Stimulated activated CD8-positive, alpha-beta memory T cell treated with anti-CD3 and anti-CD28 coated beads, Interleukin-12 subunit alpha, Interleukin-12 subunit beta, amount 100 ng/mL, for 4 hours (primary cell): ENCODE results near the gene ACAP3.

Experiments used
- DNase-seq: peaks from one replicate; pipeline ENCODE4 v3.0.0-alpha.2; 2020; ENCODE audit warnings: low read depth

ACAP3 gene

GRCh38 chr1:1345384-1345783 is 37.7 kb upstream of the ACAP3 start:
- DNase-seq: no peak

GRCh38 chr1:1344655-1345361 is 37.1 kb upstream of the ACAP3 start:
- DNase-seq: peak; percentile 37

GRCh38 chr1:1343811-1344421 is 36.2 kb upstream of the ACAP3 start:
- DNase-seq: no peak

GRCh38 chr1:1342584-1343115 is 34.9 kb upstream of the ACAP3 start:
- no peak for DNase-seq

GRCh38 chr1:1342061-1342562 is 34.4 kb upstream of the ACAP3 start:
- no peak for DNase-seq

GRCh38 chr1:1341549-1342021 is 33.9 kb upstream of the ACAP3 start:
- no peak for DNase-seq

- no peak for DNase-seq
Measured at GRCh38 chr1:1340791-1341548, 33.2 kb upstream of the ACAP3 start.

- DNase-seq: no peak
Measured at GRCh38 chr1:1340185-1340584, 32.5 kb upstream of the ACAP3 start.

GRCh38 chr1:1338278-1338677 is 30.5 kb upstream of the ACAP3 start:
- no peak for DNase-seq

GRCh38 chr1:1337793-1338147 is 30.0 kb upstream of the ACAP3 start:
- DNase-seq: no peak

- DNase-seq: no peak
Measured at GRCh38 chr1:1336931-1337792, 29.4 kb upstream of the ACAP3 start.

- DNase-seq: no peak
Measured at GRCh38 chr1:1336446-1336845, 28.7 kb upstream of the ACAP3 start.

- DNase-seq: no peak
Measured at GRCh38 chr1:1335792-1336248, 28.1 kb upstream of the ACAP3 start.

- DNase-seq: no peak
Measured at GRCh38 chr1:1335283-1335682, 27.6 kb upstream of the ACAP3 start.

GRCh38 chr1:1334835-1335234 is 27.1 kb upstream of the ACAP3 start:
- no peak for DNase-seq

GRCh38 chr1:1333551-1334241 is 26.0 kb upstream of the ACAP3 start:
- DNase-seq: no peak

- DNase-seq: no peak
Measured at GRCh38 chr1:1332774-1333480, 25.2 kb upstream of the ACAP3 start.

- DNase-seq: no peak
Measured at GRCh38 chr1:1332031-1332755, 24.5 kb upstream of the ACAP3 start.

GRCh38 chr1:1331068-1331965 is 23.6 kb upstream of the ACAP3 start, which contains the start of gene TAS1R3:
Gene TAS1R3, plus strand, starts transcription at chr1:1331280. Its CDS starts 66 bp downstream, at chr1:1331346.
- no peak for DNase-seq
